OCI-LY1 (cell line): ENCODE data around the gene ACBD7.

Source experiments
- H2AFZ ChIP-seq: fragments of 200-600 bp; sonication (generic), shearing (Covaris generic); 2 replicates; pipeline ENCODE4 v1.6.0; 2014; ENCODE audit warnings: antibody characterized with exemption, mild to moderate bottlenecking, low read length
- H3F3A ChIP-seq: fragments of 200-600 bp; sonication (generic), shearing (Covaris generic); 2 replicates; pipeline ENCODE4 v1.6.0; 2014; ENCODE audit warnings: mild to moderate bottlenecking, antibody characterized with exemption, low read length, moderate library complexity; ENCODE audit not compliant: insufficient read depth
- H3K27ac ChIP-seq: fragments of 200-600 bp; sonication (generic); 2 replicates; pipeline ENCODE4 v1.5.1; 2014; ENCODE audit warnings: low read length, mixed run types, mild to moderate bottlenecking, low read depth; ENCODE audit not compliant: poor library complexity, severe bottlenecking
- H3K27me3 ChIP-seq: fragments of 200-600 bp; sonication (generic); 2 replicates; pipeline ENCODE4 v1.6.0; 2014; ENCODE audit warnings: antibody characterized with exemption, mild to moderate bottlenecking, low read length, moderate library complexity; ENCODE audit not compliant: insufficient read depth
- H3K36me3 ChIP-seq: fragments of 200-600 bp; sonication (generic); 2 replicates; pipeline ENCODE4 v1.6.1; 2014; ENCODE audit warnings: mild to moderate bottlenecking, antibody characterized with exemption, low read length, moderate library complexity, mixed read lengths; ENCODE audit not compliant: insufficient read depth
- H3K4me1 ChIP-seq: fragments of 200-600 bp; sonication (generic); 2 replicates; pipeline ENCODE4 v1.5.1; 2014; ENCODE audit warnings: mild to moderate bottlenecking, low read length, moderate library complexity; ENCODE audit not compliant: insufficient read depth, severe bottlenecking
- H3K4me2 ChIP-seq: fragments of 200-600 bp; sonication (generic), shearing (Covaris generic); 2 replicates; pipeline ENCODE4 v1.6.1; 2014; ENCODE audit warnings: low read length
- H3K4me3 ChIP-seq: fragments of 200-600 bp; sonication (generic); 2 replicates; pipeline ENCODE4 v1.5.1; 2014; ENCODE audit warnings: low read length, low read depth, mild to moderate bottlenecking, mixed read lengths; ENCODE audit not compliant: poor library complexity, severe bottlenecking
- H3K79me2 ChIP-seq: fragments of 200-600 bp; shearing (Covaris generic); 2 replicates; pipeline ENCODE4 v1.6.1; 2016; ENCODE audit warnings: mixed run types, low read length, mixed read lengths; ENCODE audit not compliant: insufficient read depth
- H3K9ac ChIP-seq: fragments of 200-600 bp; sonication (generic), shearing (Covaris generic); 2 replicates; pipeline ENCODE4 v1.6.1; 2014; ENCODE audit warnings: mild to moderate bottlenecking, low read length, mixed read lengths
- H3K9me2 ChIP-seq: fragments of 200-600 bp; sonication (generic), shearing (Covaris generic); 2 replicates; pipeline ENCODE4 v1.6.1; 2014; ENCODE audit warnings: low read depth, mild to moderate bottlenecking, low read length, mixed read lengths
- H3K9me3 ChIP-seq: fragments of 200-600 bp; shearing (Covaris generic); 2 replicates; pipeline ENCODE4 v1.6.1; 2014; ENCODE audit warnings: low read length, mixed read lengths
- H4K20me1 ChIP-seq: fragments of 200-600 bp; sonication (generic), shearing (Covaris generic); 2 replicates; pipeline ENCODE4 v1.6.0; 2016; ENCODE audit warnings: mild to moderate bottlenecking, low read length; ENCODE audit not compliant: insufficient read depth
- CTCF ChIP-seq: fragments of 200-600 bp; sonication (generic), shearing (Covaris generic); IDR thresholded peaks from 2 replicates; pipeline ENCODE4 v1.5.1; 2017; ENCODE audit warnings: mild to moderate bottlenecking, antibody characterized with exemption, low read length, moderate library complexity, mixed read lengths
- EZH2 ChIP-seq: fragments of 200-600 bp; sonication (generic), shearing (Covaris generic); IDR thresholded peaks from 2 replicates; pipeline ENCODE4 v1.8.0; 2017; ENCODE audit warnings: borderline replicate concordance, mixed run types, mild to moderate bottlenecking, antibody characterized with exemption, low read length, moderate library complexity, mixed read lengths

Gene ACBD7

GRCh38 chr10:15121707-15122106, 33.1 kb upstream of the ACBD7 start:
- no peak overlapping the region for H3K4me3 ChIP-seq
- no peaks in the 10 kb centered on the region for H3F3A ChIP-seq
- H2AFZ ChIP-seq: no peak overlapping the region
- H3K9ac ChIP-seq: no peak overlapping the region
- no peaks in the 10 kb centered on the region for H4K20me1 ChIP-seq
- H3K27ac ChIP-seq: no peak overlapping the region
- TF ChIP-seq EZH2 (no peak), CTCF (no peak)
- no peaks in the 10 kb centered on the region for H3K4me1 ChIP-seq
- no peaks in the 10 kb centered on the region for H3K79me2 ChIP-seq
- no peaks in the 10 kb centered on the region for H3K9me2 ChIP-seq
- H3K36me3 ChIP-seq: no peaks in the 10 kb centered on the region
- no peaks in the 10 kb centered on the region for H3K27me3 ChIP-seq
- no peak overlapping the region for H3K4me2 ChIP-seq
- H3K9me3 ChIP-seq: no peaks in the 10 kb centered on the region

- Histone ChIP-seq H3K36me3 (no peaks in the 10 kb centered on the region), H3K4me2 (no peak overlapping the region), H3K9me3 (no peaks in the 10 kb centered on the region), H3F3A (no peaks in the 10 kb centered on the region), H4K20me1 (no peaks in the 10 kb centered on the region), H3K27me3 (no peaks in the 10 kb centered on the region), H3K9me2 (no peaks in the 10 kb centered on the region), H2AFZ (no peak overlapping the region), H3K27ac (no peak overlapping the region), H3K9ac (no peak overlapping the region), H3K4me3 (no peak overlapping the region), H3K4me1 (no peaks in the 10 kb centered on the region), H3K79me2 (no peaks in the 10 kb centered on the region)
- TF ChIP-seq CTCF: no peak
- no peak for TF ChIP-seq EZH2
Observed at GRCh38 chr10:15120523-15120922, 31.9 kb upstream of the ACBD7 start.

- Histone ChIP-seq H3K27ac (no peak overlapping the region), H3K4me3 (no peak overlapping the region), H4K20me1 (no peaks in the 10 kb centered on the region), H3K9me2 (no peaks in the 10 kb centered on the region), H3K4me1 (no peaks in the 10 kb centered on the region), H3K79me2 (no peaks in the 10 kb centered on the region), H3K4me2 (no peak overlapping the region), H3F3A (no peaks in the 10 kb centered on the region), H3K27me3 (no peaks in the 10 kb centered on the region), H2AFZ (no peak overlapping the region), H3K9me3 (no peaks in the 10 kb centered on the region), H3K9ac (no peak overlapping the region), H3K36me3 (no peaks in the 10 kb centered on the region; the same call in 1 of the 2 replicates)
- TF ChIP-seq EZH2 (no peak), CTCF (no peak)
Observed at GRCh38 chr10:15118615-15119014, 30.0 kb upstream of the ACBD7 start.
